Loucy (cell line): ENCODE results near the gene CHI3L2.

Experiments used
- H2AFZ ChIP-seq: fragments of 200-600 bp; sonication (generic); 2 replicates; pipeline ENCODE4 v1.6.0; 2016; ENCODE audit warnings: antibody characterized with exemption, mild to moderate bottlenecking, low read length, moderate library complexity
- H3F3A ChIP-seq: fragments of 200-600 bp; 2 replicates; pipeline ENCODE4 v1.6.0; 2016; ENCODE audit warnings: antibody characterized with exemption, low read depth, mild to moderate bottlenecking
- H3K27me3 ChIP-seq: fragments of 200-600 bp; sonication (generic); 2 replicates; pipeline ENCODE4 v1.6.1; 2014; ENCODE audit warnings: low read length, mild to moderate bottlenecking; ENCODE audit not compliant: insufficient read depth, poor library complexity, severe bottlenecking
- H3K36me3 ChIP-seq: fragments of 200-600 bp; sonication (generic); 2 replicates; pipeline ENCODE4 v1.6.1; 2016; ENCODE audit warnings: low read length; ENCODE audit not compliant: insufficient read depth
- H3K4me1 ChIP-seq: fragments of 200-600 bp; sonication (generic); 2 replicates; pipeline ENCODE4 v1.5.1; 2014; ENCODE audit warnings: low read length, mild to moderate bottlenecking; ENCODE audit not compliant: insufficient read depth, poor library complexity, severe bottlenecking
- H3K4me2 ChIP-seq: fragments of 200-600 bp; sonication (generic); 2 replicates; pipeline ENCODE4 v1.6.0; 2014; ENCODE audit warnings: antibody characterized with exemption, low read length, low read depth, mild to moderate bottlenecking; ENCODE audit not compliant: poor library complexity, severe bottlenecking
- H3K4me3 ChIP-seq: fragments of 200-600 bp; sonication (generic); 2 replicates; pipeline ENCODE4 v1.5.1; 2014; ENCODE audit warnings: low read length, mild to moderate bottlenecking, mixed read lengths; ENCODE audit not compliant: poor library complexity, severe bottlenecking
- H3K79me2 ChIP-seq: fragments of 200-600 bp; sonication (generic); 2 replicates; pipeline ENCODE4 v1.6.1; 2014; ENCODE audit warnings: low read length; ENCODE audit not compliant: insufficient read depth
- H3K9ac ChIP-seq: fragments of 200-600 bp; sonication (generic); 2 replicates; pipeline ENCODE4 v1.6.0; 2014; ENCODE audit warnings: mild to moderate bottlenecking, low read depth, low read length, moderate library complexity; ENCODE audit not compliant: poor library complexity, severe bottlenecking
- H3K9me2 ChIP-seq: fragments of 200-600 bp; sonication (generic); replicated peaks from 2 replicates; pipeline ENCODE4 v1.6.1; 2016; ENCODE audit warnings: low read depth, low read length, mixed read lengths
- H3K9me3 ChIP-seq: fragments of 200-600 bp; sonication (generic); 2 replicates; pipeline ENCODE4 v1.6.1; 2014; ENCODE audit warnings: mild to moderate bottlenecking, antibody characterized with exemption, low read length, low read depth; ENCODE audit not compliant: insufficient read depth
- H4K20me1 ChIP-seq: fragments of 200-600 bp; sonication (generic); 2 replicates; pipeline ENCODE4 v1.6.0; 2014; ENCODE audit warnings: antibody characterized with exemption, low read length, mild to moderate bottlenecking; ENCODE audit not compliant: insufficient read depth, poor library complexity, severe bottlenecking
- EZH2phosphoT487 ChIP-seq: fragments of 200-600 bp; IDR thresholded peaks from 2 replicates; pipeline ENCODE4 v1.6.1; 2018; ENCODE audit warnings: antibody characterized with exemption, mild to moderate bottlenecking, moderate library complexity, borderline replicate concordance
- TF ChIP-seq, protein P1 (sequence below): fragments of 200-600 bp; sonication (generic); conservative IDR thresholded peaks from 2 replicates; pipeline ENCODE4 v1.5.1; 2014; ENCODE audit warnings: mild to moderate bottlenecking, antibody characterized with exemption, low read length

The CHI3L2 gene, protein sequence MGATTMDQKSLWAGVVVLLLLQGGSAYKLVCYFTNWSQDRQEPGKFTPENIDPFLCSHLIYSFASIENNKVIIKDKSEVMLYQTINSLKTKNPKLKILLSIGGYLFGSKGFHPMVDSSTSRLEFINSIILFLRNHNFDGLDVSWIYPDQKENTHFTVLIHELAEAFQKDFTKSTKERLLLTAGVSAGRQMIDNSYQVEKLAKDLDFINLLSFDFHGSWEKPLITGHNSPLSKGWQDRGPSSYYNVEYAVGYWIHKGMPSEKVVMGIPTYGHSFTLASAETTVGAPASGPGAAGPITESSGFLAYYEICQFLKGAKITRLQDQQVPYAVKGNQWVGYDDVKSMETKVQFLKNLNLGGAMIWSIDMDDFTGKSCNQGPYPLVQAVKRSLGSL

DNA sequence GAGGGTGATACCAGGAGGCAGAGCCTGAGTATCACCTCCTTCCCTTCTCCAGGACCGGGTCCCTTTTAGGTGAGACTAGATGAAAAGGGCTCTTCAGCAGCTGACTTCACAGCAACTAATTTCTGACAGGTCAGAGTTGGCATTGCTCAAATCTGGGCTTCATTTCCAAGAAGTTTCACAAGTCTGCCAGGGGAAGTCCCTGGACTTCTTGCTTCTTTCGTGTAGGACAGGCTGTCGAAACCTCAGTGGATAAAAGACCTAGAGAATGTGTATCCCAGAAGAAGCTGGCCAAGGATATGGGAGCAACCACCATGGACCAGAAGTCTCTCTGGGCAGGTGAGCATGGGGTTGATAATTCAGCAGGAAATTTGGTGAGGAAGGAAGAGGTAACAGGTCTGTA lies at the start of gene CHI3L2:
Gene CHI3L2 (plus strand): TSS at position 280 of the 400 bp plus-strand sequence. CDS start 17 bp downstream, at position 297.
- Histone ChIP-seq H3K4me3 (no peak within 1 kb of the TSS), H3K36me3 (no peaks in the 10 kb centered on the region), H3K4me2 (no peak within 1 kb of the TSS), H3F3A (0 out of 2 replicates have a peak, but pooled peaks cover under 1% of the 10 kb centered on the region), H3K4me1 (peaks cover 27% of the 10 kb centered on the region), H2AFZ (no peak within 1 kb of the TSS), H3K79me2 (no peaks in the 10 kb centered on the region), H3K27me3 (no peaks in the 10 kb centered on the region), H3K9ac (no peak within 1 kb of the TSS), H3K9me3 (no peaks in the 10 kb centered on the region), H3K9me2 (no peaks in the 10 kb centered on the region), H4K20me1 (no peaks in the 10 kb centered on the region)
- TF ChIP-seq EZH2phosphoT487, result no peak
- TF ChIP-seq, protein P1, sequence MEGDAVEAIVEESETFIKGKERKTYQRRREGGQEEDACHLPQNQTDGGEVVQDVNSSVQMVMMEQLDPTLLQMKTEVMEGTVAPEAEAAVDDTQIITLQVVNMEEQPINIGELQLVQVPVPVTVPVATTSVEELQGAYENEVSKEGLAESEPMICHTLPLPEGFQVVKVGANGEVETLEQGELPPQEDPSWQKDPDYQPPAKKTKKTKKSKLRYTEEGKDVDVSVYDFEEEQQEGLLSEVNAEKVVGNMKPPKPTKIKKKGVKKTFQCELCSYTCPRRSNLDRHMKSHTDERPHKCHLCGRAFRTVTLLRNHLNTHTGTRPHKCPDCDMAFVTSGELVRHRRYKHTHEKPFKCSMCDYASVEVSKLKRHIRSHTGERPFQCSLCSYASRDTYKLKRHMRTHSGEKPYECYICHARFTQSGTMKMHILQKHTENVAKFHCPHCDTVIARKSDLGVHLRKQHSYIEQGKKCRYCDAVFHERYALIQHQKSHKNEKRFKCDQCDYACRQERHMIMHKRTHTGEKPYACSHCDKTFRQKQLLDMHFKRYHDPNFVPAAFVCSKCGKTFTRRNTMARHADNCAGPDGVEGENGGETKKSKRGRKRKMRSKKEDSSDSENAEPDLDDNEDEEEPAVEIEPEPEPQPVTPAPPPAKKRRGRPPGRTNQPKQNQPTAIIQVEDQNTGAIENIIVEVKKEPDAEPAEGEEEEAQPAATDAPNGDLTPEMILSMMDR, result no peak

DNA sequence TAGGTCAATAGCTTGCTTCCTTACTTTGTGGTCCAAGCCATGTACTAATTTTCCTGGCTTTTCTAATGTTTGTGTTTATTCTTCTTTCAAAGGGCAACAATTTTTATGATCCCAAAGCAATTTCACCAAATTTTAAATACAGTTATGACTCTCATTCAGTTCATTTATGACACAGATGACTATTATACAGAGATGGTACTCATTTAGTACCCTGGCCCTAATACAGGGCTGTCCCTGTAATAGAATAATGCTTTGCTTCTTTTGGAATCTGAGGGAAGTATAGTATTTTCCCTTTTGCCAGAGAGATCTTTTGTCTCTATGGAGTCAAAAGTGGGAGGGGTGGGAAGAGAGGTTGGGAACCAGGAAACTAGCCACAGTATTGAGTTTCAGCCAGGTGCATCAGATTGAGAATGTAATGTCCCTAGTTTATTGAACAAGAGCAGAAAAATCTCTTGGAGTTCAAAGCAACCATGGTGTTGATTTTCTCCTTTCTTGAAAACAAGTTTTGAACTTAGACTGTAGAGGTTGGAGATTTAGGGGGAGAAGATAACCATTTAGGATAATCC lies 47.5 kb upstream of the CHI3L2 start:
- TF ChIP-seq, protein P1, result no peak
- TF ChIP-seq EZH2phosphoT487, result no peak
- H3K4me1 ChIP-seq, result peaks cover 4% of the 10 kb centered on the region
- H4K20me1 ChIP-seq, result no peaks in the 10 kb centered on the region
- H3F3A ChIP-seq, result no peaks in the 10 kb centered on the region
- H3K79me2 ChIP-seq, result no peaks in the 10 kb centered on the region
- no peaks in the 10 kb centered on the region for H3K9me3 ChIP-seq
- no peak overlapping the region for H3K4me2 ChIP-seq
- no peak overlapping the region for H3K4me3 ChIP-seq
- H3K9ac ChIP-seq, result no peak overlapping the region
- no peak overlapping the region for H2AFZ ChIP-seq
- H3K36me3 ChIP-seq, result peaks cover 58% of the 10 kb centered on the region
- no peaks in the 10 kb centered on the region for H3K27me3 ChIP-seq
- H3K9me2 ChIP-seq, result no peaks in the 10 kb centered on the region

DNA sequence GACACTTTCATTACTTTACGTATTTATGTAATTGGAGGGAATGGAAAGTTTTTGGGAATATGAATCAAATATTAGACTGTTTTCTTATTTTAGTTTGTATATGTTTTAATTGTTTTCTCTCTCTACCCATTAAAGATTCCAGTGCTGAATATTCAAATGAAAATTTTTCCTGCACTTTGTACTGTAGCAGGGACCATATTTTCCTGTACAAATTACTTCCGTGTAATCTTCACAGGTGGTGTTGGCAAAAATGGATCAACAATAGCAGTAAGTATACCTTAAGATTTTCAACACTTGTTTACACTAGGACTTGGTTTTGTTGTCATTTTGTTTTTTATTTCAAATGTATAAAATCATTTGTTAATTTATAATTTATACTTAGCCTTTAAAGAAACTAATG lies 45.5 kb upstream of the CHI3L2 start:
- Histone ChIP-seq H3K27me3 (no peaks in the 10 kb centered on the region), H3F3A (no peaks in the 10 kb centered on the region), H3K4me2 (no peak overlapping the region), H3K79me2 (no peaks in the 10 kb centered on the region), H3K9me2 (no peaks in the 10 kb centered on the region), H3K36me3 (peaks cover 49% of the 10 kb centered on the region; the same call in 1 of the 2 replicates), H3K9ac (no peak overlapping the region), H4K20me1 (no peaks in the 10 kb centered on the region), H3K9me3 (no peaks in the 10 kb centered on the region), H3K4me3 (no peak overlapping the region), H3K4me1 (peaks cover 2% of the 10 kb centered on the region), H2AFZ (no peak overlapping the region)
- no peak for TF ChIP-seq EZH2phosphoT487
- TF ChIP-seq, protein P1, result no peak
